Measurements from ENCODE around the gene C1QB.

DNA sequence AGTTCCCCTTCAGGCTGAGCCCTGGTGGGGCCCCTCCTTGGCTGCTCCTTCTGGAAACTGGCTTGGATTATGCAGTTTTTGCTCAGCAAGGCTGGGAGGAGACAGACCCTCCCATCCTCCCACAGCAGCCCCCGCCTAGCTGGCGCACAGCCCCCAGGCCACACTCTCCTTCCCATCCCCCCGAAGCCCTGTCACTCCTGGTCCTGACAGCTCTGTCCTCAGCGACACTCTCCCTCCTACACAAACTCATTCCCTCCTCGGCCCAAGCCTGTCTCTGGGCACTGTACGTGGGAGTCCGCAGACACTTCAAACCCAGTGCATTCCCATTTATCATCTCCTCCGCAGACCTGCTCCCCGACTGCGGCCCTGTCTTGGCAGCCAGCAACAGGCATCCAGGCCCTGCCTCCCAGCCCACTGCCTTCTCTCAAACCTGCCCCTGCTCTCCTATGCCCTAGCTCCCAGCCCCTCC lies 32.6 kb downstream of the C1QB start:
- TF ChIP-seq SPI1 (IDR thresholded peaks at IDR 0.05; ENCODE audit: low read depth, low read length) (no peak), POLR2AphosphoS5 (IDR thresholded peaks at IDR 0.05; ENCODE audit: low read depth, low read length) (no peak)
